Keratinocyte (primary cell): ENCODE measurements around the gene CAPN15. TPM values are rescaled to one million over a fixed set of nuclear protein-coding genes. Genes with fewer than 3 reads are reported as not detected.

ENCODE experiments used
- DNase-seq: peaks from one replicate; pipeline ENCODE4 v3.0.0-alpha.2; 2011; ENCODE audit warnings: low read depth, missing footprints, low spot score
- FAIRE-seq: peaks from 2 replicates; lab custom pipeline; 2011; peaks lifted over from hg19 to GRCh38; lab: Jason Lieb, UNC
- H2AFZ ChIP-seq: 2 replicates; pipeline ENCODE4 v1.6.0; 2012; ENCODE audit warnings: low read length, control low read depth, inconsistent platforms; ENCODE audit not compliant: control insufficient read depth
- H3K27ac ChIP-seq: 2 replicates; pipeline ENCODE4 v1.5.1; 2011; ENCODE audit warnings: low read length; ENCODE audit not compliant: control insufficient read depth, insufficient read depth
- H3K27me3 ChIP-seq: 3 replicates; pipeline ENCODE4 v1.6.0; 2011; ENCODE audit warnings: low read length; ENCODE audit not compliant: control insufficient read depth, insufficient read depth; ENCODE audit errors: extremely low read depth
- H3K36me3 ChIP-seq, 2 experiments: 2 replicates in 1 of 2; 3 replicates in 1 of 2; pipeline ENCODE4 v1.5.1; 2011; ENCODE audit warnings: low read length in 2 of 2, mild to moderate bottlenecking in 1 of 2; ENCODE audit not compliant: control insufficient read depth in 2 of 2, insufficient read depth in 2 of 2; ENCODE audit errors: extremely low read depth in 1 of 2
- H3K4me1 ChIP-seq: 3 replicates; pipeline ENCODE4 v1.5.1; 2011; ENCODE audit warnings: low read length; ENCODE audit not compliant: control insufficient read depth, insufficient read depth; ENCODE audit errors: extremely low read depth
- H3K4me2 ChIP-seq: 3 replicates; pipeline ENCODE4 v1.6.0; 2011; ENCODE audit warnings: low read depth, low read length; ENCODE audit not compliant: control insufficient read depth, insufficient read depth; ENCODE audit errors: extremely low read depth
- H3K4me3 ChIP-seq, 3 experiments: fragments of 200-600 bp in 1 of 3; sonication (generic) in 1 of 3; 2 replicates in 2 of 3; 3 replicates in 1 of 3; pipeline ENCODE4 v1.5.1; 2011 to 2016; ENCODE audit warnings: low read length in 3 of 3, mild to moderate bottlenecking in 3 of 3, control low read depth in 2 of 3, inconsistent platforms in 1 of 3, low read depth in 1 of 3, mixed read lengths in 1 of 3, mixed run types in 1 of 3, moderate library complexity in 1 of 3; ENCODE audit not compliant: control insufficient read depth in 2 of 3, insufficient read depth in 2 of 3; ENCODE audit errors: extremely low read depth in 1 of 3
- H3K79me2 ChIP-seq: 2 replicates; pipeline ENCODE4 v1.6.0; 2012; ENCODE audit warnings: low read length; ENCODE audit not compliant: control insufficient read depth, insufficient read depth
- H3K9ac ChIP-seq: 3 replicates; pipeline ENCODE4 v1.6.0; 2011; ENCODE audit warnings: low read length; ENCODE audit not compliant: control insufficient read depth, insufficient read depth; ENCODE audit errors: extremely low read depth
- H3K9me1 ChIP-seq: 3 replicates; pipeline ENCODE4 v1.6.0; 2011; ENCODE audit warnings: low read length; ENCODE audit not compliant: control insufficient read depth, insufficient read depth; ENCODE audit errors: extremely low read depth
- H3K9me3 ChIP-seq: 2 replicates; pipeline ENCODE4 v1.5.1; 2012; ENCODE audit warnings: low read depth, low read length; ENCODE audit not compliant: control insufficient read depth
- H4K20me1 ChIP-seq: 3 replicates; pipeline ENCODE4 v1.6.0; 2011; ENCODE audit warnings: low read length; ENCODE audit not compliant: control insufficient read depth, insufficient read depth; ENCODE audit errors: extremely low read depth
- CTCF ChIP-seq, 3 experiments: IDR thresholded peaks in 1 of 3; conservative IDR thresholded peaks in 1 of 3; optimal IDR thresholded peaks in 1 of 3; 2 replicates in 2 of 3; 3 replicates in 1 of 3; pipeline versions ENCODE3 to v1.5.1; 2011; ENCODE audit warnings: low read length in 3 of 3, mild to moderate bottlenecking in 3 of 3, moderate library complexity in 2 of 3, control low read depth in 1 of 3, inconsistent platforms in 1 of 3; ENCODE audit not compliant: insufficient read depth in 2 of 3; ENCODE audit errors: extremely low read depth in 1 of 3
- EZH2 ChIP-seq: IDR thresholded peaks from one replicate; pipeline ENCODE4 v1.6.1; 2012; ENCODE audit warnings: inconsistent platforms, mild to moderate bottlenecking, low read length, moderate library complexity
- dilution Hi-C: fragments of 300-500 bp; cut with MboI; formaldehyde crosslinking; loops from one replicate; pipeline ENCODE4 v1.7.0; 2020; ENCODE audit warnings: low sequenced_read_pairs; ENCODE audit not compliant: extremely low pct_ligation_motif_present
- polyA plus RNA-seq, 5 experiments: library from polyadenylated mRNA; depleted of rRNA in 3 of 5; stranded (reverse) in 3 of 5; stranded (forward) in 1 of 5; unstranded in 1 of 5; fragments of >200 nt; gene quantifications; 1 replicate in 1 of 5; 2 replicates in 3 of 5; 3 replicates in 1 of 5; pipeline versions ENCODE4 v1.2.1 to v1.2.3, GENCODE V29; 2011 to 2012; ENCODE audit warnings: missing spikeins in 2 of 5, low read depth in 1 of 5, low replicate concordance in 1 of 5

Gene CAPN15
- polyA plus RNA-seq, 1 donor (not counting 4 experiments of a cell fraction or from before 2014, with no cell fraction given): 7.9 TPM

- H3K4me3 ChIP-seq: no peak overlapping the region
- H3K36me3 ChIP-seq: peaks cover 9% of the 10 kb centered on the region in 2 experiments
- H3K27ac ChIP-seq: no peak overlapping the region
- FAIRE-seq: no peak
- H3K9me3 ChIP-seq: no peaks in the 10 kb centered on the region
- no peak overlapping the region for H3K9ac ChIP-seq
- DNase-seq: no peak
- no peaks in the 10 kb centered on the region for H4K20me1 ChIP-seq
- no peaks in the 10 kb centered on the region for H3K4me1 ChIP-seq
- no peak overlapping the region for H2AFZ ChIP-seq
- H3K79me2 ChIP-seq: no peaks in the 10 kb centered on the region
- no peak for TF ChIP-seq EZH2
- peak; percentile 46 to 85 (median 75) for TF ChIP-seq CTCF (optimal IDR thresholded peaks at IDR 0.05 in 1 of 3, IDR thresholded peaks at IDR 0.05 in 1 of 3, conservative IDR thresholded peaks at IDR 0.05 in 1 of 3; ENCODE audit: extremely low read depth in 1 of 3, insufficient read depth in 2 of 3, low read length in 3 of 3)
- dilution Hi-C loops: no loop called here
- H3K27me3 ChIP-seq: no peaks in the 10 kb centered on the region
- H3K9me1 ChIP-seq: no peaks in the 10 kb centered on the region
- H3K4me2 ChIP-seq: no peak overlapping the region
Observed at GRCh38 chr16:578870-579405, 51.4 kb downstream of the CAPN15 start.

GRCh38 chr16:580141-580945 lies 52.8 kb downstream of the CAPN15 start:
- FAIRE-seq: no peak
- TF ChIP-seq EZH2 (no peak), CTCF (optimal IDR thresholded peaks at IDR 0.05 in 1 of 3, IDR thresholded peaks at IDR 0.05 in 1 of 3, conservative IDR thresholded peaks at IDR 0.05 in 1 of 3; ENCODE audit: extremely low read depth in 1 of 3, insufficient read depth in 2 of 3, low read length in 3 of 3) (no peak)

More at GRCh38 chr16:580141-580945, 52.8 kb downstream of the CAPN15 start:
- Histone ChIP-seq H2AFZ (no peak overlapping the region), H3K79me2 (no peaks in the 10 kb centered on the region), H3K4me2 (no peak overlapping the region), H3K27ac (no peak overlapping the region), H3K36me3 (peaks cover 0 to 7% of the 10 kb centered on the region in 2 experiments), H3K27me3 (peaks cover under 1% of the 10 kb centered on the region), H3K9me1 (no peaks in the 10 kb centered on the region), H3K9me3 (no peaks in the 10 kb centered on the region), H3K9ac (no peak overlapping the region), H3K4me1 (no peaks in the 10 kb centered on the region), H3K4me3 (no peak overlapping the region), H4K20me1 (no peaks in the 10 kb centered on the region)
- no peak for DNase-seq
- dilution Hi-C loops: no loop called here
